Keratinocyte (primary cell): ENCODE measurements around the gene MICAL3. TPM values are rescaled to one million over a fixed set of nuclear protein-coding genes. Genes with fewer than 3 reads are reported as not detected.

ENCODE experiments used
- DNase-seq: peaks from one replicate; pipeline ENCODE4 v3.0.0-alpha.2; 2011; ENCODE audit warnings: low read depth, missing footprints, low spot score
- FAIRE-seq: peaks from 2 replicates; lab custom pipeline; 2011; peaks lifted over from hg19 to GRCh38; lab: Jason Lieb, UNC
- H2AFZ ChIP-seq: 2 replicates; pipeline ENCODE4 v1.6.0; 2012; ENCODE audit warnings: low read length, control low read depth, inconsistent platforms; ENCODE audit not compliant: control insufficient read depth
- H3K27ac ChIP-seq: 2 replicates; pipeline ENCODE4 v1.5.1; 2011; ENCODE audit warnings: low read length; ENCODE audit not compliant: control insufficient read depth, insufficient read depth
- H3K27me3 ChIP-seq: 3 replicates; pipeline ENCODE4 v1.6.0; 2011; ENCODE audit warnings: low read length; ENCODE audit not compliant: control insufficient read depth, insufficient read depth; ENCODE audit errors: extremely low read depth
- H3K36me3 ChIP-seq, 2 experiments: 2 replicates in 1 of 2; 3 replicates in 1 of 2; pipeline ENCODE4 v1.5.1; 2011; ENCODE audit warnings: low read length in 2 of 2, mild to moderate bottlenecking in 1 of 2; ENCODE audit not compliant: control insufficient read depth in 2 of 2, insufficient read depth in 2 of 2; ENCODE audit errors: extremely low read depth in 1 of 2
- H3K4me1 ChIP-seq: 3 replicates; pipeline ENCODE4 v1.5.1; 2011; ENCODE audit warnings: low read length; ENCODE audit not compliant: control insufficient read depth, insufficient read depth; ENCODE audit errors: extremely low read depth
- H3K4me2 ChIP-seq: 3 replicates; pipeline ENCODE4 v1.6.0; 2011; ENCODE audit warnings: low read depth, low read length; ENCODE audit not compliant: control insufficient read depth, insufficient read depth; ENCODE audit errors: extremely low read depth
- H3K4me3 ChIP-seq, 3 experiments: fragments of 200-600 bp in 1 of 3; sonication (generic) in 1 of 3; 2 replicates in 2 of 3; 3 replicates in 1 of 3; pipeline ENCODE4 v1.5.1; 2011 to 2016; ENCODE audit warnings: low read length in 3 of 3, mild to moderate bottlenecking in 3 of 3, control low read depth in 2 of 3, inconsistent platforms in 1 of 3, low read depth in 1 of 3, mixed read lengths in 1 of 3, mixed run types in 1 of 3, moderate library complexity in 1 of 3; ENCODE audit not compliant: control insufficient read depth in 2 of 3, insufficient read depth in 2 of 3; ENCODE audit errors: extremely low read depth in 1 of 3
- H3K79me2 ChIP-seq: 2 replicates; pipeline ENCODE4 v1.6.0; 2012; ENCODE audit warnings: low read length; ENCODE audit not compliant: control insufficient read depth, insufficient read depth
- H3K9ac ChIP-seq: 3 replicates; pipeline ENCODE4 v1.6.0; 2011; ENCODE audit warnings: low read length; ENCODE audit not compliant: control insufficient read depth, insufficient read depth; ENCODE audit errors: extremely low read depth
- H3K9me1 ChIP-seq: 3 replicates; pipeline ENCODE4 v1.6.0; 2011; ENCODE audit warnings: low read length; ENCODE audit not compliant: control insufficient read depth, insufficient read depth; ENCODE audit errors: extremely low read depth
- H3K9me3 ChIP-seq: 2 replicates; pipeline ENCODE4 v1.5.1; 2012; ENCODE audit warnings: low read depth, low read length; ENCODE audit not compliant: control insufficient read depth
- H4K20me1 ChIP-seq: 3 replicates; pipeline ENCODE4 v1.6.0; 2011; ENCODE audit warnings: low read length; ENCODE audit not compliant: control insufficient read depth, insufficient read depth; ENCODE audit errors: extremely low read depth
- EZH2 ChIP-seq: IDR thresholded peaks from one replicate; pipeline ENCODE4 v1.6.1; 2012; ENCODE audit warnings: inconsistent platforms, mild to moderate bottlenecking, low read length, moderate library complexity
- dilution Hi-C: fragments of 300-500 bp; cut with MboI; formaldehyde crosslinking; loops from one replicate; pipeline ENCODE4 v1.7.0; 2020; ENCODE audit warnings: low sequenced_read_pairs; ENCODE audit not compliant: extremely low pct_ligation_motif_present
- polyA plus RNA-seq, 5 experiments: library from polyadenylated mRNA; depleted of rRNA in 3 of 5; stranded (reverse) in 3 of 5; stranded (forward) in 1 of 5; unstranded in 1 of 5; fragments of >200 nt; gene quantifications; 1 replicate in 1 of 5; 2 replicates in 3 of 5; 3 replicates in 1 of 5; pipeline versions ENCODE4 v1.2.1 to v1.2.3, GENCODE V29; 2011 to 2012; ENCODE audit warnings: missing spikeins in 2 of 5, low read depth in 1 of 5, low replicate concordance in 1 of 5
- TF ChIP-seq, protein P1 (sequence below), 3 experiments: IDR thresholded peaks in 1 of 3; conservative IDR thresholded peaks in 1 of 3; optimal IDR thresholded peaks in 1 of 3; 2 replicates in 2 of 3; 3 replicates in 1 of 3; pipeline versions ENCODE3 to v1.5.1; 2011; ENCODE audit warnings: low read length in 3 of 3, mild to moderate bottlenecking in 3 of 3, moderate library complexity in 2 of 3, control low read depth in 1 of 3, inconsistent platforms in 1 of 3; ENCODE audit not compliant: insufficient read depth in 2 of 3; ENCODE audit errors: extremely low read depth in 1 of 3

Gene MICAL3
- polyA plus RNA-seq, 1 donor (not counting 4 experiments of a cell fraction or from before 2014, with no cell fraction given): 27.9 TPM

DNA sequence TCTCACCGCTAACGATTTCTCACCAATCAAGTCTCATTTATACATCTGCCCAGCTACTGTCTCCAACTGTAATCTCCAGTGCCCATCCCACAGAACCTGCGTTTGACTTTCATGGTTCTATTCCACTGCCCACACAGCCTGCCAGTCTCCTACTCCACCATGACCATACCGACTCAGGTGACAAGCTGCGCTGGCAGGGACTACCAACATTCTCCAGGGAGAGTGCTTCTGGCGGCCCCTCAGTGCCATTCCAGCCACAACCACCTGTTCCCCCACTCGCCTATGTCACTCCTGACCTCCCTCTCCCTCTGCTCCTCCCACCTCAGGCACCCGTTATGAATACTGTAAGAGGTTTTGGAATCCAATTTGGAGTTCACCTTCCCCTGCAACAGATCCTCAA, 141.6 kb downstream of the MICAL3 start:
- Histone ChIP-seq H3K79me2 (peaks cover 9% of the 10 kb centered on the region), H2AFZ (no peak overlapping the region), H3K27me3 (no peaks in the 10 kb centered on the region), H3K4me1 (peaks cover 23% of the 10 kb centered on the region), H3K9me3 (no peaks in the 10 kb centered on the region), H4K20me1 (peaks cover 4% of the 10 kb centered on the region), H3K36me3 (peaks cover 48 to 50% of the 10 kb centered on the region in 2 experiments), H3K9me1 (no peaks in the 10 kb centered on the region), H3K4me3 (no peak overlapping the region), H3K4me2 (no peak overlapping the region), H3K27ac (no peak overlapping the region), H3K9ac (no peak overlapping the region)
- FAIRE-seq (no peak), DNase-seq (no peak)
- dilution Hi-C loops: no loop called here
- TF ChIP-seq, protein P1, sequence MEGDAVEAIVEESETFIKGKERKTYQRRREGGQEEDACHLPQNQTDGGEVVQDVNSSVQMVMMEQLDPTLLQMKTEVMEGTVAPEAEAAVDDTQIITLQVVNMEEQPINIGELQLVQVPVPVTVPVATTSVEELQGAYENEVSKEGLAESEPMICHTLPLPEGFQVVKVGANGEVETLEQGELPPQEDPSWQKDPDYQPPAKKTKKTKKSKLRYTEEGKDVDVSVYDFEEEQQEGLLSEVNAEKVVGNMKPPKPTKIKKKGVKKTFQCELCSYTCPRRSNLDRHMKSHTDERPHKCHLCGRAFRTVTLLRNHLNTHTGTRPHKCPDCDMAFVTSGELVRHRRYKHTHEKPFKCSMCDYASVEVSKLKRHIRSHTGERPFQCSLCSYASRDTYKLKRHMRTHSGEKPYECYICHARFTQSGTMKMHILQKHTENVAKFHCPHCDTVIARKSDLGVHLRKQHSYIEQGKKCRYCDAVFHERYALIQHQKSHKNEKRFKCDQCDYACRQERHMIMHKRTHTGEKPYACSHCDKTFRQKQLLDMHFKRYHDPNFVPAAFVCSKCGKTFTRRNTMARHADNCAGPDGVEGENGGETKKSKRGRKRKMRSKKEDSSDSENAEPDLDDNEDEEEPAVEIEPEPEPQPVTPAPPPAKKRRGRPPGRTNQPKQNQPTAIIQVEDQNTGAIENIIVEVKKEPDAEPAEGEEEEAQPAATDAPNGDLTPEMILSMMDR (optimal IDR thresholded peaks at IDR 0.05 in 1 of 3, IDR thresholded peaks at IDR 0.05 in 1 of 3, conservative IDR thresholded peaks at IDR 0.05 in 1 of 3; ENCODE audit: extremely low read depth in 1 of 3, insufficient read depth in 2 of 3, low read length in 3 of 3): no peak
- no peak for TF ChIP-seq EZH2

DNA sequence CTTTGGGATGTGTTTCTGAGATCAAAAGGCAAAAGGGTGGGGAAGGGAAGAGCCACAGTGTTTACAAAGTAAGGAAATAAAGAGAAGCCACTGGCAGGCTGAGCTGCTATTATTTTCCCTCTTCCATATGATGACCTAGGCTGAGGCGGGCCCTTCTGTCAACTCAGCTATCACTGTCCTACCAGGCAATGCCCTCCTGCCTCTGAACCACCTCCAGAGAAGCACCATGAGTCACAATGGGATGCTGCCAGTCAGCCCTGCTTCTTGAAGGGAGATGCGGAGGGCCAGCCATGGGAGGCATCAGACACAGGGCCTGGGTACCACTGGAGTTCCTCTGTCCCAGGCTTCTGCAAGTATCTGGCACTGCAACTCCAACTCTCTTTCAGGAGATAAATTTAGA, 142.2 kb downstream of the MICAL3 start:
- DNase-seq (no peak), FAIRE-seq (no peak)
- Histone ChIP-seq H3K36me3 (peaks cover 43 to 47% of the 10 kb centered on the region in 2 experiments), H3K27ac (no peak overlapping the region), H3K4me3 (no peak overlapping the region), H3K4me1 (peaks cover 23% of the 10 kb centered on the region), H2AFZ (no peak overlapping the region), H4K20me1 (peaks cover 4% of the 10 kb centered on the region), H3K9me3 (no peaks in the 10 kb centered on the region), H3K4me2 (no peak overlapping the region), H3K79me2 (peaks cover 9% of the 10 kb centered on the region), H3K9me1 (no peaks in the 10 kb centered on the region), H3K27me3 (no peaks in the 10 kb centered on the region), H3K9ac (no peak overlapping the region)
- dilution Hi-C loops: no loop called here
- no peak for TF ChIP-seq EZH2
- TF ChIP-seq, protein P1 (optimal IDR thresholded peaks at IDR 0.05 in 1 of 3, IDR thresholded peaks at IDR 0.05 in 1 of 3, conservative IDR thresholded peaks at IDR 0.05 in 1 of 3; ENCODE audit: extremely low read depth in 1 of 3, insufficient read depth in 2 of 3, low read length in 3 of 3): no peak
